Measurements from ENCODE around the gene ADAMTS12. TPM values are rescaled to one million over a fixed set of nuclear protein-coding genes. Genes with fewer than 3 reads are reported as not detected.

ADAMTS12 gene
- total RNA-seq, 2 donors from 2014 or later = 3.4 to 3.8 TPM

DNA sequence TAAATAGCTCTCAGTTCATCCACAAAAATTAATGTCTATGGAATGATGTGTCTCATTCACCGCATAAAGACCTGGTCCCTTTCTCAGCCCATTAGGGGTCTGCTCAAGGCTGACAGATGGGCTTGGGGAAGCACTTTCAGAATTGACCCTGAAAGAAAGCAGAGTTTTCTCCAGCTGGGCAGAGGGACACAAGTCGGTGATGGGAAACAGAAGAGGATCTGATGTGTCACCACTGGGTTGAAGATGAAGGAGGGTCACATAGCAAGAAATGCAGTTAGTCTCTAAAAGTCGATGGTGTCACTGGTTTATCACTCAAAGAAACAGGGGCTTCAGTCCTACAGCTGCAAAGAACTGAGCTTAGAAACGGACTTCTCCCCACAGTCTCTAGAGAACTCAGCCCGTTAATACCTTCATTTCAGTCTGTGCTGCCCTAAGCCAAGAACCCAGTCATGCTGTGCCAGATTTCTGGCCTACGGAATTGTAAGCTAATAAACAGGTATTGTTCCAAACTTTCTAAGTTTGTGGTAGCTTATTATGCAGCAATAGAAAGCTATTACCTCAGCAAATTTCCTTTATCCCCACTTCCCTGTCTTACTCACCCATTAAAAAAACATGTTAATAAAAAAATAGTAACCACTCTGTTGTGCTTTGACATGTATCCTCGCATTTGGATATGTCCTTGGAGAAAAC, 64.6 kb downstream of the ADAMTS12 start:
- ATAC-seq (no peak), DNase-seq (no peak)
- intact Hi-C loops (cut with DNase I) = no loop called here

- intact Hi-C loops (cut with DNase I) = no loop called here
- DNase-seq (no peak), ATAC-seq (peak in 1 of 2 donors; percentile 38)
Observed at GRCh38 chr5:33824516-33825195, 67.1 kb downstream of the ADAMTS12 start.

DNA sequence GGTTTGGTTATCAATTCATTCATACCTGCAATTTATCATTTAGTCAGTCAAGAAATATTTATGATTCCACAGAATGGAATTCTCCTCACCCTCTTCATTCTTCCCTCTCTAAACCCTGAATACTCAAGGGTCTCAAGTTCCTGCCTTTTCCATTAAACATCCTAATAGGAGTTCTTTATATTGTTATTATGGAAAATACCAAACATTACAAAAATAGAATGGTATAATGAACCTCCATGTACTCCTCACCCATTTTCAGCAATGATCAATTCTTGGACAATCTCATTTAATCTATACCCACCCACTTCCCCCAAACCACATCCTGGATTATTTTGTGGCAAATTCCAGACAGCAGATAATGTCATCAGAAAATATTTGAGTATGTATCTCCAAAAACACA, 74.5 kb downstream of the ADAMTS12 start:
- DNase-seq (no peak), ATAC-seq (no peak)
- intact Hi-C loops (cut with DNase I) = no loop called here

GRCh38 chr5:33816791-33817190, 75.0 kb downstream of the ADAMTS12 start:
- ATAC-seq (peak in 1 of 2 donors; percentile 37), DNase-seq (peak; percentile 29)
- intact Hi-C loops (cut with DNase I) = no loop called here

- no peak for ATAC-seq
- intact Hi-C loops (cut with DNase I) = no loop called here
- DNase-seq = no peak
Observed at GRCh38 chr5:33812746-33813145, 79.0 kb downstream of the ADAMTS12 start.

DNA sequence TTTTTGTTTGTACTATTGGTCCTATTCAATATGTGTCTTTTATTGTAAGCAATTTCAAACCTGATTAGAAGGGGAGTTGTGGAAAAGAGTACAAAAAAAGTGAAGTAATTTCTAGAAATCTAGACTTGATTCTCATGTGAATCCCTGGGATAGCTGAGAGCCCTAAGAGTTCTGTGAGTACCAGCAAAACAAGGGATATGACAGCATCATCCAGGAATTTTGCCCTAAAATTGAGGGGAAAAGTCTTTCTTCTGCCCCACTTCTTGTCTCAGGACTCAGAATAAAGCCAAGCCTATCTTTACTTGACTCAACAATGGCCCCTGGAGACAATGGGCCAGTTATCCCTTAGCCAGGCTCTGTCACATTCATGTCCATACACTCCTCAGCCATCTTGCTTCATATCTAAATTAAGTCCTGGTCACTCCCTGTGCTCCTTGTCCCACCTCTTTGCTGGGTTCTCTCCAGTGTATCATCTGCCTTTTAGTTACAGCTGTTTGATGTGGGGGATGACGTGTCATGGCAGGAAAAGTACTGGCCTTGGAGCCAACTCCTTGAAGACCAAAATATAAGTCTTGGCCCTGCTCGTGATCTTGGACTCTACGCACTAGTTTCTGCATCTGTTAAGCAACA, 81.2 kb downstream of the ADAMTS12 start:
- intact Hi-C loops (cut with DNase I) = no loop called here
- no peak for ATAC-seq

DNA sequence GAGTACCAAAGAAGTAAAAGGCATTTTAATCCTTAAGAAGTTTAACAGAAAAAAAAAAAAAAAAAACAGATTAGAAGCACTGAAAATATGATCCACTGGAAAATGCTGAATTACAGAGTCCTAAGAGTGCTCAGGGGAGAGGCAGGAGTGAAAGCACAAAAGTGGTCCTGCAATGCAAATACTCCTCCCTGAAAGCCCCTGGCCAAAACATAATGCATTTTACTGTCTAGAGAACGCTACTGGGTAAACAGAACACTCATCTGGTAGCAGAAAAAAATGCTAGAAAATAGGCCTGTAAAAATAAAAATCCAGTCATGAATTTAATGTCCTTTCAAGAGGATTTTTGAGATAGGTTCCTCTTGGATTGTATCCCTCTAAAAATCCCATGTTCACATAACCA, 81.9 kb downstream of the ADAMTS12 start:
- no peak for DNase-seq
- ATAC-seq = no peak

More for the DNA sequence above, 81.2 kb downstream of the ADAMTS12 start:
- no peak for DNase-seq

GRCh38 chr5:33808699-33809098, 83.1 kb downstream of the ADAMTS12 start:
- no peak for DNase-seq
- intact Hi-C loops (cut with DNase I) = no loop called here
- no peak for ATAC-seq

More for the DNA sequence above, 81.9 kb downstream of the ADAMTS12 start:
- intact Hi-C loops (cut with DNase I) = no loop called here

DNA sequence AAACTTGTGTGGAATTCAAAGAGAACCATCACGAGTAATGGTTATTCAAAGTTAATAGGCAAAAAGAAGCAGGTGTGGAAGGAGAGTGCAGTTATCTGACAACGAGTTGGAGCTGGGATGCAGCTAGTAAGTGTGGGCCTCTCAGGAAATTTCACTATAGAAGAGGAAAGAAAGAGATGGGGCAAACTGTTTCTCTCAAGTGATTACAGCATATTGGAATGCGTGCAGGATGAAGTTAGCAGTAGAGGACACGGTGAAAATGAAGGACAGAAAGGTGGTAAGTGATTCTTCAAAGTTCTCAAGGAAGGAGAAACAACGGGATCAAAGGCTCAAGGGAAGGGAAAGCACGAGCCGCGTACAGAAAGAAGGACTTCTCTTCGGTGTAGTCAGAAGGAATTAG, 84.0 kb downstream of the ADAMTS12 start:
- DNase-seq = no peak
- intact Hi-C loops (cut with DNase I) = no loop called here
- no peak for ATAC-seq

DNA sequence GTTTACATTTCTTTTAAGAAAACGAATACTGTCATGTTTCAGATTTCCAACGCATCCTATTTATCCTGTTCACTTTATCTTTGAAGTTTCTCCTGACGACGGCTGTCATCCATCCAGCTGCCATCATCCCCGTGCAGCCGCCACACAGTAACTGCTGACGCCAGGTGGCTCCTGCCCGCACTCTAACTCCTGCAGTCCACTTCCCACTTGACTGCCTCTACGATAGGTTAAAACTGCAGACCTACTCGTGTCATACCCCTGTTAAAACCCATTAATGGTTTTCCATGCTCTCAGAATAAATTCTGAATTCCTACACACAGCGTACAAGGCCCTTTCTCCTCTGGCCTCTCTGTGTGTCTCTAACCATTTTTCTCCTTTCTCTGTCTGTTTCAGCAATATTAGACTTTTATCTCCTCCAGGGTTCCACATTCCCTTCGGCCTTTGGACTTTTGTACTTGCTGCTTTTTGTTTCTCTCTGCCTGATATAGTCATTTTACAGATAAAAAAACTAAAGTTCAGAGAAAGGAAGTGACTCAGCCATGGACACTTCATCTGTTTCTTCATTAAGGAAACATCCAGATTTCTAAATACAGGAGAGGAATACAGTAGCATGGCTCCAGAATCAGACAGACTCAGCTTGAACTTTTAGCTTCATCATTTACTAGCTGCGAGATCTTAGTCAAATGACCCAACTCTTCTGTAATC, 84.9 kb downstream of the ADAMTS12 start:
- intact Hi-C loops (cut with DNase I) = no loop called here
- DNase-seq (no peak), ATAC-seq (peak in 1 of 2 donors; percentile 47)

DNA sequence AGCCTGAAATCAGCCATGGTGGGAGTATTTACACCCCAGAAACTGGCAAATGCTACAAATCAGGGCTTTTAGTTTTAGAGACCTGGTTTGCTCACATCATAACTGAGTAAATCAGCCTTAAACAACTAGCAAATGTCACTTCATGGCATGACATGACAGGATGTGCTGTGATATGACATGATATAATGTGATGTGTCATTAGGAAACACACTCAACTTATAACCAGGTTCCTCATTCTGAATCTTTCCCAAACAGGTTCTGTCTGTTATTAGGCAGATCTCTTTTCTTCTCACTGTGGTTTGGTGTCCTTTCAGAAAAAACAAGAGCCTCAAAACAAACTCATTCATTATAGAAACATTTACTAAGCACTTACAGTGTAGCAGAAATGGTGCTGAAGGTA, 90.5 kb downstream of the ADAMTS12 start:
- ATAC-seq (no peak), DNase-seq (no peak)
- intact Hi-C loops (cut with DNase I) = no loop called here

GRCh38 chr5:33800241-33800950, 91.4 kb downstream of the ADAMTS12 start:
- ATAC-seq = no peak

GRCh38 chr5:33795496-33795895, 96.3 kb downstream of the ADAMTS12 start:
- ATAC-seq = no peak
- no peak for DNase-seq
- intact Hi-C loops (cut with DNase I) = no loop called here

More at GRCh38 chr5:33800241-33800950, 91.4 kb downstream of the ADAMTS12 start:
- DNase-seq = no peak
- intact Hi-C loops (cut with DNase I) = no loop called here

- DNase-seq (no peak), ATAC-seq (no peak)
- intact Hi-C loops (cut with DNase I) = no loop called here
Observed at GRCh38 chr5:33794550-33795181, 97.1 kb downstream of the ADAMTS12 start.

DNA sequence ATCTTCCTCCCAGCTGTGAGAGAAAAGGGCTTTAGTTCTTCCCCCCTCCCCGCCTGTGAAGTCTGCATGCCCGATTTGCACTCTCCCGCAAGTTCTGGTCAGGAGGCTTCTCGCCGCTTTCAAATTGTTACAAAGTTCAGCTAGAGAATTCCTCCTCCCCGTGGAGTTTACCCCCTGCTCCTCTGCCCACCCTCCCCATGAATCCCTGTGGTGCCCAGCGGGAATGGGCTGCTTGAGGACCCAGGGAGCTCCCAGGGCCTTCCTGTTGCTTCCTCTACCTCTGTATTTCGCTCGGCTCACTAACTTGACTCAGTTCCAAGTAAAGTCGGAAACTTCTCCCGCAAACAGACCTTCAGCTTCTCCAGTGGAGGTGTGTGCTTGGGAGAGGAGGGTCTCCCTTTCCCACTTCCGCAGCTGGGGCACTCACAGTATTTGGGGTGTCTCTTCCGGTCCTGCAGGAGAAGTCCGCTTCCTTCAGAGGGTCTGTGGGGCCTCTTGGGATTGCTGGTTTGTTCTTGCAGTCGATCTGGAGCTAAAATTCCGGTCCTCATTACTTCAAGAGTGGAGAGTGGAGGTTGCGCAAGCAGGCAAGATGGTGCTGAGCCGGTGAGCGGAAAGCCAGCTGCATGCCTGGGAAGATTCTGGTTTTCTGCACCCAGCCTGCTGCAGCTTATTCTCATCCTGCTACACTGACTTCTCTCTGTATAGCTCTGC, 97.8 kb downstream of the ADAMTS12 start:
- intact Hi-C loops (cut with DNase I) = no loop called here
- DNase-seq = no peak
- no peak for ATAC-seq

GRCh38 chr5:33793276-33793675, 98.5 kb downstream of the ADAMTS12 start:
- ATAC-seq = no peak
- DNase-seq = no peak
- intact Hi-C loops (cut with DNase I) = no loop called here

- no peak for ATAC-seq
- intact Hi-C loops (cut with DNase I) = no loop called here
Observed at GRCh38 chr5:33792559-33792958, 99.2 kb downstream of the ADAMTS12 start.

GRCh38 chr5:33789567-33789957, 102.2 kb downstream of the ADAMTS12 start:
- intact Hi-C loops (cut with DNase I) = no loop called here
- no peak for ATAC-seq
- no peak for DNase-seq

More at GRCh38 chr5:33792559-33792958, 99.2 kb downstream of the ADAMTS12 start:
- DNase-seq = no peak
